Omental fat pad (tissue), 4 donors: ENCODE measurements around the gene RAB44. TPM values are rescaled to one million over a fixed set of nuclear protein-coding genes. Genes with fewer than 3 reads are reported as not detected.

Experiments
- ATAC-seq: fragments of 150-250 bp; one replicate; pipeline ENCODE4 v1.9.1; 2016; ENCODE audit warnings: mild to moderate bottlenecking, moderate library complexity; ENCODE audit not compliant: low FRiP score
- DNase-seq: peaks from one replicate; pipeline ENCODE4 v3.0.0-alpha.2; 2019; ENCODE audit warnings: low spot score
- total RNA-seq, 4 donors: library from RNA; depleted of rRNA; stranded (reverse); fragments of >200 nt; gene quantifications; one replicate each; pipeline ENCODE4 v1.1.0, GENCODE V29; 2016
- TF ChIP-seq, protein P1 (sequence below), 3 donors: fragments of 450-650 bp; IDR thresholded peaks; one replicate each; pipeline ENCODE4 v1.5.1; 2016 to 2017; ENCODE audit warnings: antibody characterized with exemption in 3 of 3, mild to moderate bottlenecking in 3 of 3, moderate library complexity in 2 of 3

The RAB44 gene
- total RNA-seq, 4 donors from 2014 or later = 0.19 to 2.4 (median 0.43) TPM

- TF ChIP-seq, protein P1, sequence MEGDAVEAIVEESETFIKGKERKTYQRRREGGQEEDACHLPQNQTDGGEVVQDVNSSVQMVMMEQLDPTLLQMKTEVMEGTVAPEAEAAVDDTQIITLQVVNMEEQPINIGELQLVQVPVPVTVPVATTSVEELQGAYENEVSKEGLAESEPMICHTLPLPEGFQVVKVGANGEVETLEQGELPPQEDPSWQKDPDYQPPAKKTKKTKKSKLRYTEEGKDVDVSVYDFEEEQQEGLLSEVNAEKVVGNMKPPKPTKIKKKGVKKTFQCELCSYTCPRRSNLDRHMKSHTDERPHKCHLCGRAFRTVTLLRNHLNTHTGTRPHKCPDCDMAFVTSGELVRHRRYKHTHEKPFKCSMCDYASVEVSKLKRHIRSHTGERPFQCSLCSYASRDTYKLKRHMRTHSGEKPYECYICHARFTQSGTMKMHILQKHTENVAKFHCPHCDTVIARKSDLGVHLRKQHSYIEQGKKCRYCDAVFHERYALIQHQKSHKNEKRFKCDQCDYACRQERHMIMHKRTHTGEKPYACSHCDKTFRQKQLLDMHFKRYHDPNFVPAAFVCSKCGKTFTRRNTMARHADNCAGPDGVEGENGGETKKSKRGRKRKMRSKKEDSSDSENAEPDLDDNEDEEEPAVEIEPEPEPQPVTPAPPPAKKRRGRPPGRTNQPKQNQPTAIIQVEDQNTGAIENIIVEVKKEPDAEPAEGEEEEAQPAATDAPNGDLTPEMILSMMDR (IDR thresholded peaks at IDR 0.05) = no peak
- DNase-seq = peak; percentile 6
- ATAC-seq = no peak
Observed at GRCh38 chr6:36706339-36706738, 8.7 kb downstream of the RAB44 start.

GRCh38 chr6:36712816-36713215 is 15.2 kb downstream of the RAB44 start:
- no peak for DNase-seq
- no peak for ATAC-seq
- TF ChIP-seq, protein P1 (IDR thresholded peaks at IDR 0.05) = no peak

GRCh38 chr6:36713846-36714245 is 16.2 kb downstream of the RAB44 start:
- ATAC-seq = no peak
- TF ChIP-seq, protein P1 (IDR thresholded peaks at IDR 0.05) = no peak
- DNase-seq = peak; percentile 14

DNA sequence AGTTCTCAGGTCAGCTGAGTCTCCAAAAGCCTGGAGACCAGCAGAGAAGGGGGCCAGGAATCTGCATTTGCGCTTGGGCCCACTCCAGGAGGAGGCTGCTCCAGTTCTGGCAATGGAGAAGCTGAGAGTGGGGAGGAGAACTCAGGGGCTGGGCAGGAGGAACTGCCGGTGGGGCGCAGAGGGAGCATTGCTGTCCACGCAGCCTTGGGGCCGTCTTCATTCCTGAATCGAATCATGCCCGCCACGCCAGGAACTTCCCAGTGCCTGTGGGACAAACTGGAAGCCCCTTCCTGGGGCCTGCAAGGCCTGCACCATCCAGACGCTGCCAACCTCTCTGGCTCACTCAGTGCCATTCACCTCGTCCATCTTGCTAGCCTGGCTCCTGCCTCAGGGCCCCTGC is 16.9 kb downstream of the RAB44 start:
- ATAC-seq = no peak
- DNase-seq = peak; percentile 19
- TF ChIP-seq, protein P1 (IDR thresholded peaks at IDR 0.05) = no peak

GRCh38 chr6:36715469-36715868 is 17.8 kb downstream of the RAB44 start:
- TF ChIP-seq, protein P1 (IDR thresholded peaks at IDR 0.05) = no peak
- ATAC-seq = no peak
- DNase-seq = no peak

DNA sequence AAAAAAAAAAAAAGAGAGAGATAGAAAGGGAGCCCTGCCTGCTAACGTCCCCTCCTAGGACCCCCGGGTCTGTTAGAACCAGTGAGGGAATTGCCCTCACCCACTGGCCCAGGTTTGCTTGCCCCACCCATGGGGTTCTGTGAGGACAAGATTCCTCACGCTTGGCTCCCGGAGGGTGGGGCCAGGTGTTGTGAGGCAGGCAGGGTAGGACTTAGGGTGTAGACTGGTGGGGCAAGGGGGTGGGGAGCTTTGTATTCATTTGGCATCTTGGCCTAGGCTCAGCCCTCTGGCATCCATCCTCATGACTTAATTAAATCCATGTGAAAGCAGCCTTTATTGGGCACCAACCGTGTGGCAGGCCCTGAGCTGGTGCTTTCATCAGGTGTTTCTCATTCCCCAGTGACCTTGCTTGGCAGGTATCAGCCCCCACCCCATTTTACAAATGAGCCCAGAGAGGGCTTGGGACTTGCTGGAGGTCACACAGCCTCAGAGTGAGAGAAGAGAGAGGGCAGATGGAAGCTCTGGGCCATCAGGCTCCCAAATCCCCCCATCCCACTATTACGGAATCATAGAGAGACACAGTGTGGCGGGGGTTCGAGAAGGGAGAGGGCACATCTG is 19.0 kb downstream of the RAB44 start:
- TF ChIP-seq, protein P1 (IDR thresholded peaks at IDR 0.05) = no peak
- DNase-seq (no peak), ATAC-seq (no peak)

GRCh38 chr6:36717231-36717825 is 19.7 kb downstream of the RAB44 start:
- TF ChIP-seq, protein P1 (IDR thresholded peaks at IDR 0.05) = no peak
- DNase-seq = no peak
- no peak for ATAC-seq
